Measurements from ENCODE around the gene ZFYVE21.

Gene ZFYVE21

GRCh38 chr14:103692871-103693270 is 22.7 kb upstream of the ZFYVE21 start:
- no peak for ATAC-seq

GRCh38 chr14:103693515-103693914 is 22.1 kb upstream of the ZFYVE21 start:
- ATAC-seq: no peak

- no peak for ATAC-seq
Measured at GRCh38 chr14:103694572-103695026, 21.0 kb upstream of the ZFYVE21 start.

- ATAC-seq: no peak
Measured at GRCh38 chr14:103695296-103696069, 20.1 kb upstream of the ZFYVE21 start.

- no peak for ATAC-seq
Measured at GRCh38 chr14:103696070-103696402, 19.6 kb upstream of the ZFYVE21 start.

- no peak for ATAC-seq
Measured at GRCh38 chr14:103696466-103697071, 19.0 kb upstream of the ZFYVE21 start.

- no peak for ATAC-seq
Measured at GRCh38 chr14:103697206-103697602, 18.4 kb upstream of the ZFYVE21 start.

- no peak for ATAC-seq
Measured at GRCh38 chr14:103697603-103698379, 17.8 kb upstream of the ZFYVE21 start.

GRCh38 chr14:103698380-103699260 is 17.0 kb upstream of the ZFYVE21 start:
- no peak for ATAC-seq

GRCh38 chr14:103699261-103699661 is 16.3 kb upstream of the ZFYVE21 start:
- no peak for ATAC-seq

- ATAC-seq: no peak
Measured at GRCh38 chr14:103699901-103700752, 15.5 kb upstream of the ZFYVE21 start.

- ATAC-seq: no peak
Measured at GRCh38 chr14:103700753-103701490, 14.7 kb upstream of the ZFYVE21 start.

GRCh38 chr14:103702095-103702494 is 13.5 kb upstream of the ZFYVE21 start:
- no peak for ATAC-seq

GRCh38 chr14:103702497-103703432 is 12.8 kb upstream of the ZFYVE21 start:
- ATAC-seq: no peak

- no peak for ATAC-seq
Measured at GRCh38 chr14:103703433-103704385, 11.9 kb upstream of the ZFYVE21 start.

GRCh38 chr14:103704708-103705107 is 10.9 kb upstream of the ZFYVE21 start:
- ATAC-seq: no peak

GRCh38 chr14:103705118-103705503 is 10.5 kb upstream of the ZFYVE21 start:
- no peak for ATAC-seq

- ATAC-seq: no peak
Measured at GRCh38 chr14:103705504-103706284, 9.9 kb upstream of the ZFYVE21 start.
